NCI-H1930 (cell line): ENCODE measurements around the gene SLC9A8.
"Not testable (repeated sequence)": the region's sequence is repeated elsewhere in the genome, so short reads cannot be mapped to it uniquely, and the experiment has no call there.

Experiments used
- DNase-seq, 2 experiments: peaks; one replicate each; lab custom pipeline; 2025; lab: John Stamatoyannopoulos, UW

Gene SLC9A8

DNA sequence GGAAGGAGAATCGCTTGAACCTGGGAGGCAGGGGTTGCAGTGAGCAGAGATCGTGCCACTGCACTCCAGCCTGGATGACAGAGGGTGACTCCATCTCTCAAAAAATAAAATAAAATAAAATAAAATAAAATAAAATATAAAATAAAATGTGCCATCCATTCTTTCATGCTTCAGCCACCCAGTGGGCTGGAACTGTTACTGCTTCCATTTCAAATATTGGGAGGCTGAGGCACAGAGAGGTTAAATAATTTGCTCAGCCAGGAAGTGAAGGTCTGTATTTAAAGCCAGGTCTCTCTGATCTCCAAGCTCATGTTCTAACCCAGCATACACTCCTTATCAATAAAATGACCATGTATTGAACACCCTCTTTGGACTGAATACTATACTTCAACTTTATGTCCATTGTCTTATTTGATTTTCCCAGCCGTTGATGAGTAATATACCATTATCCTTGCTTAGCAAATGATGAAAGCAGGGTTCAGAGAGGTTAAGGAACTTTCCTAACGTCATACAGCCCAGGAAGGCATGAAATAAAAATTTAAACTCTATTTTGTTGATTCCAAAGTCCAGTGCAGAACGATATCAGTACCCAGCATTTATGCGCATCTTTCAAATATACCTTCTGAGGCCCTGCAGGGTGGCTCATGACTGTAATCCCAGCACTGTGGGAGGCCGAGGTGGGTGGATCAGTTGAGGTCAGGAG is 25.8 kb upstream of the SLC9A8 start:
- no peak for DNase-seq

DNA sequence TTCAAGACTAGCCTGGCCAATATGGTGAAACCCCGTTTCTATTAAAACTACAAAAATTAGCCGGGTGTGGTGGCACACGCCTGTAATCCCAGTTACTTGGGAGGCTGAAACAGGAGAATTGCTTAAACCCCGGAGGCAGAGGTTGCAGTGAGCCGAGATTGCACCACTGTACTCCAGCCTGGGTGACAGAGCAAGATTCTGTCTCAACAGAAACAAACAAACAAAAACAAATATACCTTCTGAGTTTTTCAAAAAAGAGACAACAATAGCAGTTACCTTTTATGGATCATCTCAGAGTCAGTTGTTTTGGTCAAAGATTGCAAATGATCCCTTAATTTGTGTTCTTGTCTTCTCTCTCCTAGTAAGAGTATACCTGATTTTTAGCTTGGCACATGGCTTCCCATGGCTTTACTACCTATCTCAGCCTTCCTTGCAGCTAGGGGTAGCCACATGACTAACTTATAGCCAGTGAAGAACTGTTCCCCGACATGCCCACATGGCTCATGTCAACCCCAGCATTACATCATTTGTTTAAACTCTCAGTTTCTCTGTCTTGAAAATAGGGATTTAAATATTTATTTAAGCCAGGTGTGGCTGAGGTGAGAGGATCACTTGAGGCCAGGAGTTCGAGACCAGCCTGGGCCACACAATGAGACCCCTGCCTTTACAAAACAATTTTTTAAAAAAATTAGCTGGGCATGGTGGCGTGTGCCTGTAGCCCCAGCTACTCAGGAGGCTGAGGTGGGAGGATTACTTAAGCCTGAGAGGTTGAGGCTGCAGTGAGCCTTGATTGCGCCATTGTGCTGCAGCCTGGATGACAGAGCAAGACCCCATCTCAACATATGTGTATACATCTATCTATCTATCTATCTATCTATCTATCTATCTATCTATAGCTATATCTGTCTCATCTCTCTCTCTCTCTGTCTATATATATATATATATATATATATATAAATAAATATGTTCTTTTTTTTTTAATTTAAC is 25.0 kb upstream of the SLC9A8 start:
- no peak for DNase-seq

DNA sequence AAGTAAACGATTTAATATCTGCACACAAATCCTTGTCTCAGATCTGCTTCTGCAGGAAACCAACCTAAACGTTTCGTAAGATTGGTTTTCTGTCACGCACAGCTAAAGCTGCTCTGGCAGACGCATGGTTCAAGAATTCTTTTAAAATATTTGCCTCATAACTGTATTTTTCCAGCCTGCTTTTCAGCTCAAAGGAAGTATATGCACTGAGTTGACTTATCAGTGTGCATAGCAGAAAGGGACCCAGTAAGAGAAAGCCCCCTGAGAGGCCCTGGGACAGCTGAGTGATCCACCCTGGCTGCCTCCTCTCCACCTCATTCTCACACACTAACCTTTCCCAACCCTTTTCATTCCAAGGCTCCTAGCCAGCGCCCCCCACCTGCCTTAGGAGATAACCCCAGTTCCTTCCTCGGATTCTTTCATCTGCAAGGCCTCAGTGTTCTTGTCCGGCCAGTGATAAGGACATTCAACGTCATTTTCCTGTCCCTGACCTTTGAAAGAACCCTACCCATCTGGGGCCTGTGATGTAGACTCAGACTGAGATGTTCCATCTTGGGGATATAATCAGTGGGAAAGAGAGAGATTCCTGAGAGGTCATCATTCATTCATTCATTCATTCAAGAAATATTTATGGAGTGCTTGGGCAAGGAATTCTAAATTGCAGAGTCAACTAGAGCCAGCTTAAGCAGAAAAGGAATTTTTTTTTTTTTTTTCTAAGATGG is 22.4 kb upstream of the SLC9A8 start:
- DNase-seq = no peak

DNA sequence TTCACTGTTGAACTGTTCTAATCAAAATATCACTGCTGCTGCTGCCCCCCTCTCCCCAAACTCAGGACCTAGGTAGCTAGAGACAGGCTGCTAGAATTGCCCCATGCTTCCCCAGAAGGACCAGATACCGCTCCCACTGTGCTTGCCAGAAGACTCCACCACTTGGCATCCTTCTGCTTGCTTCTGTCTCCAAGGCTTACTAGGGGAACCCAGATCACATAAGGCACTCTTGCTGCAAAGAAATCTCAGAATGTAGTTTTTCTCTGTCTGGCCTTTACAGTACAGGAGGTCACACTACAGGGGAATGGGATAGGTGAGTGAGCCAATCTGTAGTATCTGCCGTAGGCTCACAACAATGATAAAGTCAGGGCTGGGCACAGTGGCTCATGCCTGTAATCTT is 21.5 kb upstream of the SLC9A8 start:
- no peak for DNase-seq

DNA sequence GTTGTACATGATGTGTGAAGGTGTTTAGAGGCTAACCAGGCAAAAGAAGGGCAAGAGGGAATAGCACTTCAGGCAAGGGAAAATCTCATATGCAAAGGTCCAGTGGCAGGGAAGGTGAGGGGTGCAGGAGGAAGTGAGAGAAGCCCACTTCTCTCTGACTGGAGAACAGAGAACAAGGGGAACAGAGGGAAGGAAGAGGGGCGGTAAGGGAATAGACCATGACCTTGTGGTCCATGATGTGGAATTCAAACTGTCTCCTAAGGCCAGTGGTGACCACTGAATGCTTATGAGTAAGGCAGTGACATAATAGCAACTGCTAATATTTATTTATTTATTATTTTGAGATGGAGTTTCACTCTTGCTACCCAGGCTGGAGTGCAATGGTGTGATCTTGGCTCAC is 20.6 kb upstream of the SLC9A8 start:
- DNase-seq = no peak

DNA sequence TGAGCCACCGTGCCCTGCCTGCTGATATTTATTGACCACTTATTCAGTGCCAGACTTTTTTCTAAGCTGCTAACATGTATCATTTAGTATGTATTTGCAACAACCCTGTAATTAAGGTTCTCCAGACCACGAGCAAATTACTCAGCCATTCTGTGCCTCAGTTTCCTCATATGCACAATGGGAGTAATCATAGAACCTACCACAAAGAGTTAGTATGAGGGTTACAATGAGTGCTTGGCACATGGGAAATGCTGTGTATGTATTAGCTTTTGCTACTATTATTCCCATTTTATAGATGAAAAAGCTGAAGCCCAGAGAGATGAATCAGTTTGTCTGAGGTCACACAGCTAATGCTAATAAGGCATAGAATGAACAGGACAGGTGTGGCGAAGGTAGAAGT is 20.0 kb upstream of the SLC9A8 start:
- no peak for DNase-seq

DNA sequence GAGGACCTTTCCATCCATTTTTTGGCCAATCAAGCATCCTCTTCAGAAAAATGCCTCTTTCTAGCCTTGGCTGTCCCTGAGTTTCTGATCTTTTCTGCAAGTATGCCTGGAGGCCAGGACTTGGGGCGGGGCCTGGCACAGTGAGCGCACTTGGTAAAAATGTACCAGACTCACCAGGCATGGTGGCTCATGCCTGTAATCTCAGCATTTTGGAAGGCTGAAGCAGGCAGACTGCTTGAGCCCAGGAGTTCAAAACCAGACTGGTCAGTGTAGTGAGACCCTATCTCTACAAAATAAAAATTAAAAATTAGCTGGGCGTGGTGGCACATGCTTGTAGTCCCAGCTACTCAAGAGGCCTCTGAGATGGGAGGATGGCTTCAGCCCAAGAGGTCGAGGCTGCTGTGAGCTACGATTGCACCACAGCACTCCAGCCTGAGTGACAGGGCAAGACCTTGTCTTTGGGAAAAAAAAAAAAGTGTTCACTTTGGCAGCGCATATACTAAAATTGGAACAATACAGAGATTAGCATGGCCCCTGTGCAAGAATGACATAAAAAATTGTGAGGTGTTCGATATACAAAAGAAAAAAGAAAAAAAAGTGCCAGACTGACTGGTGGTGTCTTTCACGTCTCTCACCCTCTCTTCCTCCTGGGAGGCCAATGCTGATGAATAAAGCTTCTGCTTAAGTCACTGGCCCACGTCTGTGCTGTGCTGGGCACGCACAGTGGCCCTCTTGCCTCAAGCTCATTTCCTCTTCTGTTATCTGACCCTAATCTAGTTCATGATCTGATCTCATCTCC is 18.1 kb upstream of the SLC9A8 start:
- no peak for DNase-seq

DNA sequence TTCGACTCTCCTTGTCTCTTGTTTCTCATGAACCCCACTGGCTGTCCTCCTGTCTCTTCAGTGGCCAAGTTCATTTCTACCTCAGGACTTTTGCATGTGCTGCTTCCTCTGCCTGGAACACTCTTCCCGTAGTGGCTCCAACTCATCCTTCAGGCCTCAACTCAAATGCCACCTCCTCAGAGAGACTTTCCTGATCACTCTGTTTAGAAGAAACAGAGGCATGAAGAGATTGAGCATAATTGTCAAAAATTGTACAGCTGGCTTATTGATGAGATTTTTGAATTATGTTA is 17.5 kb upstream of the SLC9A8 start:
- DNase-seq = no peak

DNA sequence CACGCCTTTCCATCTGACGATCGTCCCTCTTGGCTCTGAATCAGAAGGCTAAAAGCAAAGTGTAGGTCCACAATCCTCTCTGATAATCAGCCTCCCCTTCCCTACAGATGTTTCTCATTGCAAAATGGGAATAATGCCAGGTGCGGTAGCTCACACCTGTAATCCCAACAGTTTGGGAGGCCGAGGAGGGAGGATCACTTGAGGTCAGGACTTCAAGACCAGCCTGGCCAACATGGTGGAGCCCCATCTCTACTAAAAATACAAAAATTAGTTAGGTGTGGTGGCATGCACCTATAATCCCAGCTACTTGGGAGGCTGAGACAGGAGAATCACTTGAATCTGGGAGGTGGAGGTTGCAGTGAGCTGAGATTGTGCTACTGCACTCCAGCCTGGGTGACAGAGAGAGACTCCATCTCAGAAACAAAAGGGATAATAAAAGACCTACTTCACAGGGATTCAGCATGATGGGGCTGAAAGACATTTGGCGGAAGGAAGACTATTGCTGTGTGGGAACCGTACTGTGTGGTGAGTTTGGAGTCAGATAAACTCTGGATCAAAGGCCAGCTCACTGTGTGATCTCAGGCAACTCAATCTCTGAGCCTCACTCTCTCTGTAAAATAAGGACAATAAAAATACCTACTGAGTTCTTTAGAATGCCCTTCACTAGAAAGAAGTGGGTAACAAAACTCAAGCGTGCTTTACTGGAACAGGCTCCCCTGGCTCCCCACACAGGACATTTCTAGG is 15.9 kb upstream of the SLC9A8 start:
- no peak for DNase-seq

DNA sequence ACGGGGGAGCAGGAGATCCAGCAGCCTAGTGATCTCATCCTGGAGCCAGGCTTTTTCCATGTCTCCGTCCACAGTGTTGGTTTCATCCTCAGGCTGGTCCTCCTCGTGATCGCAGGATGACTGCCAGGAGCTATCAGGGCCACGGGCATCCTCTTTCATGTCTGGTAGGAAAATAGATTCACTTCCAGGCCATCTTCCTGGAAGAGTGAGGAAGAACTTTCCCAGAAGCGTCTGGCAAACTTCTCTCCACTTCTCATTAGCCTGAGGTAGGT is 15.3 kb upstream of the SLC9A8 start:
- DNase-seq = no peak

DNA sequence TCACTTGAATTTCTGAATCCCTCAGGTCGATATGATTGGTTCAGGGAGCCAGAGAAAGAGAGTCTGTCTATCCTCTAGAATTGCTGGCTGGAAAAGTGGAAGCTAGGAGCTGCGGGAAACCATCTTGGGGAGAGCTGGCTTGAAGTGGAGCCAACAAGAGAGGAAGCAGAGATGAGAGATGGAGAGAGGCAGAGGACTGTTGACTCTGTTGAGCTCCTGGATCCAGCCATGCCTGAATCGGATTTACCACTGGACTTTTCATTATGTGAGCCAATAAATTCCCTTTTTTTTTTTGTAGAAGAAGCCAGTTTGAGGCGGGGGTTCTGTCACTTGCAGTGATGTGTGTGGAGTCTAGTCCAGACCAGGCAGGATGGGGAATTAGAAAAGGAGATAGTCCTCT is 13.9 kb upstream of the SLC9A8 start:
- DNase-seq = no peak

DNA sequence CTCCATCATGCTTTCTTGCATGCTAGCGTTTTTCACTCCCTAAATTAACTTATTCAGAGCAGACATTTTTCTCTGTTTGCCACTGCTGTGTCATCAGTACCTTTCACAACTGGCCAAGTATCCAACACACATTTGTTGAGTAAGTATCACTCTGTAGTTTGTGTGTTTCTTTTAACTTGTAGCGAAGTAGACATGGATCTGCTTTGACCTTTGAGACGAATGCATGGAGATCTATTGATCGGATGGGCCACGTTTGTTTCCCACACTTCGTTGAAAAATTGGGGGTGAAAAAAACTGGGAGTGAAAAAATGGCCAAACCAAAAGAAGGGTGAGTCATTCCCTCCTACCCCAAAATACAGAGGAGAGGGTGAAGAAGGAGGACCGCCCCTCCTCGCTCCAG is 12.9 kb upstream of the SLC9A8 start:
- no peak for DNase-seq

DNA sequence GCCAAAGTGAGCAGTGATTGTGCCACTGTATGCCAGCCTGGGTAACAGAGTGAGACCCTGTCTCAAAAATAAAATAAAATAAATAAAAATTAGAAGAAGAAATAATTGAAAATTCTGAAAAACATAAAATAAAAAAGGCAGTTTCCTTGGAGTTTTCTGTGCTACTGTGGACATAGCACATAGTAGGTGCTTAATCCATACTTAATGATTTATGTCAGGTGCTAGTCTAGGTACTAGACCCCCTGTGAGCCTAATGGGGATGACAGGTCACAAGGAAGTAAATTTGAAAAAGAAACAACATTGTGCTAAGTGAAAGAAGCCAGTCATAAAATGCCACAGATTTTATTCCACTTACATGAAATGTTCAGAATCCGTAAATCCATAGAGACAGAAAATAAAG is 9.2 kb upstream of the SLC9A8 start:
- no peak for DNase-seq

DNA sequence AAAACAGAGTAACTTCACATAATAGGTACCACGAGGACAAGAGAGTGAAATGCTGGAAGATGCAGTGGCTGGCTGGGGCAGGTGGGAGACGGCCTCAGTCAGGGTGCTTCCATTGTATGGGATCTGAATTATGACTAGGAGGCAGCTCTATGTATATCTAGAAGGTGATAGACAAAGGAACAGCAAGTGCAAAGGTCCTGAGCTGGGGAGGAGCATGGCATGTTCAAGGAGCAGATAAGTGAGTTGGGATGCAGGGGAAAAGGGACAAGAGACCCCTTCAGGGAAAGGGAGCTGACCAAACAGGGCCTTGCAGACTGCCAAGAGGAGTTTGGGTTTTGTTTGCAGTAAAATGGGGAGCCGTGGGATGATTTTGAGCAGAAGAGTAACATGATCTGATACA is 8.3 kb upstream of the SLC9A8 start:
- no peak for DNase-seq

DNA sequence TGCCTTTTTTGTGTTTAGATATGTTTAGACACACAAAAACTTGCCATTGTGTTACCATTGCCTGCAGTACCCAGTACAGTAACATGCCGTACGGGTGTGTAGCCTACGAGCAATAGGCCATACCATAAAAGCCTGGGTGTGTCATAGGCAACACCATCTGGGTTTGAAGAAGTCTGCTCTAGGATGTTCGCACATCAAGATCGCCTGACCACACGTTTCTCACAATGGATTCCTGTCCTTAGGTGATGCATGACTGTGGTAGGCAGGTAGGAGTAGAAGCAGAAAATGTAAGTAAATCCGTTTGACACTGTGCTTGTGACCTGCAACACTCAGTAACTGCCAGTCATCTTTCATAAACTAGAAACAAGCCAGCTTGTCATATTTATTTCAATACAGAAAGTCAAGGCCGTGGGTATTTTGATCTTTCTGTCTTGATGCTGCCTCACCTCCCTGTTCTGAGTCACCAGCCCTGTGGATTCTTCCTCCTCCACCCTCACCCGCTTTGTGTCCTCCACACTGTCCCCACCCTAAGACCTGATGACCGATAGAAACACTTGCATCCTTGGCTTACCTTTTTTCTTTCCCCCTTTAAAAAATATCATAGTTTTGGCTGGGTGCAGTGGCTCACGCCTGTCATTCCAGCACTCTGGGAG is 7.3 kb upstream of the SLC9A8 start:
- DNase-seq = not testable (repeated sequence)

DNA sequence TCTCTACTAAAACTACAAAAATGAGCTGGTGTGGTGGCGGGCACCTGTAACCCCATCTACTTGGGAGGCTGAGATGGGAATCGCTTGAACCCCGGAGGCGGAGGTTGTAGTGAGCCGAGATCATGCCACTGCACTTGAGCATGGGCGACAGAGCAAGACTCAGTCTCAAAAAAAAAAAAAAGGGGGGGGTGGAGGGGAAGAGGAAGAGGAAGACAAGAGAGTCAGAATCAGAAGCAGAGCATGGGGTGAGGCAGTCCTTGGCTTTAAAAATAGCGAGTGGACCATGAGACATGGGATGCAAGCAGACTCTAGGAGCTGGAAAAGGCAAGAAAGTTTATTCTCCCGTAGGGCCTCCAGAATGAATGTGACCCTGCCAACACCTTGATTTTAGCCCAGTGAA is 3.9 kb upstream of the SLC9A8 start:
- no peak for DNase-seq

DNA sequence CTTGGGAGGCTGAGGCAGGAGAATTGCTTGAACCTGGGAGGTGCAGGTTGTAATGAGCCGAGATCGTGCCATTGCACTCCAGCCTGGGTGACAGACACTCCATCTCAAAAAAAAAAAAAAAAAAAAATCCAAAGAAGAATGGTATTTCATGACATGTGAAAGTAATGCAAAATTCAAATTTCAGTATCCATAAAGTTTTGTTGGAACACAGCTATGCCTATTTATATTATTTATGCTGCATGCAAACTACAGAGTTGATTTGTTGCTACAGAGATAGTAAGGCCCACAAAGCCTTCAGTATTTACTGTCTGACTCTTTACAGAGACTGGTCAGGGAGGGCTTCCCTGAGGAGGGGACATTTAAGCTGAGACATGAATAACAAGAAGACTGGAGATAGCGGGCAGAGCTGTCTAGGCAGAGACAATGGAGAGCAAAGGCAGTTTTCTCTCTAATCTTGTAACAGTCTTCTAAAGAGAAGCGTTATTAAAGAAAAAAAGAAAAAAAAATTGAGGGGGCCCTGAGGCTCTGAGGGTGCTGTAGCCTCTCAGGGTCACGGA is 2.7 kb upstream of the SLC9A8 start:
- DNase-seq = no peak

DNA sequence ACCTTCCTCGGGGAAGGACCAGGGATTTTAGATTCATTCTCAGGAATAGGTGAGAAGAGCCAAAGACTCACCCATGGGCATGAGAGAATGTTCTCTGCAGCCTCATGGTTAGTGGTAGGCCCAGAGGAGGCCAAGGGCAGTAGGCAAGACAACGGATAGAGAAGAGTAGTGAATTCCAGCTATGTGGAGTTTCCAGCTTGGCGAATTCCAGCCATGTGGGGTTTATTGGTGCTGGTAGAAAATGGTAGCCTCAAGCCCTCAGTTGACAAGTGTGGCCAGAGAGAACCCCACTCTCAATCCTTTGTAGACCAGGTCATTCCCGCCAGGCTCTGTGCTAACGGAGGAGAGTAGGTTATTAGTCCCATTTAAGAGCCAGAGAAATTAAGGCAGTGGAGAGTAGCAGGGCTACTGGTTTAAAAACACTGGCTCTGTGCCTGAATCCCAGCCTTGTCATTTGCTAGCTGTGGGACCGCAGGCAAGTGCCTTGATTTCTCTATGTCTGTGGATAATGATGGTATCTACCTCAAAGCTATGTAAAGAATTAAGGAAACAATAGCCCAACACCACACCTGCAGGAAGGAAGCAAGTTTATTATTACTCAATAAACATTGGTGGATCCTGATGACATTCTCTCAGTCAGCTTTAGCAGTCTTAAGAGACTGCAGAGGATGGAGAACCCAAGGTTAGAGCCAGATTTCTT is 2.0 kb upstream of the SLC9A8 start:
- DNase-seq = no peak

DNA sequence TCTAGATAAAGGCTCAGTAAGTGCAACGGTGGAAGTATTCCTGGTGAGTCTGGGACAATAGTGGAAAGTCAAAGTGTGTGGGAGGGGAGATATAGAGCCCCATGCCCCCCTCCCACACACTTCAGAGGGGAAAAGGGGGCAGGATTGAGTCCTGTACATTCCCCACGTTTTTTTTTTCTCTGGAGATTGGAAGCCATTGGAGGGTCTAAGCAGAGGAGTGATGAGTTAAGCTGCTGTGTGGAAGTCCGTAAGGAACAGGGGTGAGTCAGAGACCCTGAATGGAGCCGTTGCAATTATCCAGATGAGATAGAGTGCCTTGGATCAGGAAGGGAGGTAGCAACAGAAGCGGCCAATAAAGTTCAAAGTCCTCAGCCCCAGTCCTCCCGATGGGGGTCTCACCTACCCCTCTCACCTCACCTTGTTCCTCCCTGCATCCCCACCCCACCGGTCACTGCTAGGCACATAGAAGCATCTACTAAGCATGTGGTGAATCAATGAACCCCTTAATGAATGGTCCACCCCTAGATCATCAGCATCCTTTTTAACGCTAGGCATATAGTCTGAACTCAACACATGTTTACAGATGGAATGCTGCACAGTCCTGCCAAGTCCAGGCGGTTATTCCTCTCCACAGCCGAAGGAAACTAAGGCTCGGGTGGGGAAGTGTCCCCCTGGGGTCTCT is 662 bp upstream of the SLC9A8 start:
- DNase-seq = no peak
